NCI-H748 treated with DMSO at 0.1 percent for 48 hours (cell line): ENCODE data around the gene EIF2B2.

Experiments
- DNase-seq: peaks from one replicate; lab custom pipeline; 2025; lab: John Stamatoyannopoulos, UW

Gene EIF2B2

GRCh38 chr14:75044322-75044721 lies 41.6 kb downstream of the EIF2B2 start:
- no peak for DNase-seq

GRCh38 chr14:75044752-75045151 lies 42.0 kb downstream of the EIF2B2 start:
- DNase-seq: no peak

- no peak for DNase-seq
Observed at GRCh38 chr14:75046275-75046674, 43.6 kb downstream of the EIF2B2 start.

GRCh38 chr14:75046899-75047298 lies 44.2 kb downstream of the EIF2B2 start:
- DNase-seq: no peak

GRCh38 chr14:75047506-75047905 lies 44.8 kb downstream of the EIF2B2 start:
- no peak for DNase-seq

GRCh38 chr14:75048101-75048500 lies 45.4 kb downstream of the EIF2B2 start:
- no peak for DNase-seq

GRCh38 chr14:75049136-75049535 lies 46.4 kb downstream of the EIF2B2 start:
- no peak for DNase-seq

- no peak for DNase-seq
Observed at GRCh38 chr14:75049731-75050201, 47.0 kb downstream of the EIF2B2 start.

GRCh38 chr14:75050852-75051555 lies 48.3 kb downstream of the EIF2B2 start, which contains the start of gene MLH3:
Gene MLH3 (minus strand): TSS chr14:75051467. CDS start chr14:75049655, 1,812 bp downstream.
- DNase-seq: peak; percentile 89

GRCh38 chr14:75051556-75051899 lies 48.8 kb downstream of the EIF2B2 start:
- DNase-seq: no peak

GRCh38 chr14:75053396-75054291 lies 50.9 kb downstream of the EIF2B2 start:
- DNase-seq: no peak

GRCh38 chr14:75054421-75054820 lies 51.7 kb downstream of the EIF2B2 start:
- DNase-seq: no peak

GRCh38 chr14:75059642-75060041 lies 56.9 kb downstream of the EIF2B2 start:
- no peak for DNase-seq

- DNase-seq: no peak
Observed at GRCh38 chr14:75060420-75060819, 57.7 kb downstream of the EIF2B2 start.
